A549 treated with AZD2906 at 1 μM for 4 hours (cell line): ENCODE measurements around the gene KPNA2. TPM values are rescaled to one million over a fixed set of nuclear protein-coding genes. Genes with fewer than 3 reads are reported as not detected.

ENCODE experiments used
- total RNA-seq: library from RNA; stranded (reverse); fragments of 200-300 nt; extraction: Qiagen RNA extraction; gene quantifications from 5 replicates; pipeline ENCODE4 v1.2.3, GENCODE V29; 2022

KPNA2 gene
- total RNA-seq, result 443 to 518 TPM (median 450 TPM) in 5 replicates

GRCh38 chr17:68035523-68036303, at the start of gene KPNA2:
Gene KPNA2, plus strand, starts transcription at chr17:68035735. Its CDS starts 1,398 bp downstream, at chr17:68037133.

GRCh38 chr17:67996301-67997171, 39.0 kb upstream of the KPNA2 start, which contains the start of gene C17orf58:
Gene C17orf58, minus strand, starts transcription at chr17:67996469. Its CDS starts 271 bp downstream, at chr17:67996198.

Other genes starting within 250 kb of the KPNA2 start
- 38.1 to 47.6 TPM (median 40.0 TPM) in 5 replicates for gene BPTF, start 210.2 kb upstream of the KPNA2 start, total RNA-seq
- gene C17orf58, start 39.3 kb upstream of the KPNA2 start, total RNA-seq, result 16.6 to 19.5 TPM (median 18.6 TPM) in 5 replicates
- 106 to 122 TPM (median 107 TPM) in 5 replicates for gene AMZ2, start 212.3 kb downstream of the KPNA2 start, total RNA-seq